Measurements from ENCODE around the gene ETFDH. TPM values are rescaled to one million over a fixed set of nuclear protein-coding genes. Genes with fewer than 3 reads are reported as not detected.

Gene ETFDH
- total and polyA plus RNA-seq, 9 of the 15 experiments (the other 6 are each of a cell fraction or from before 2014, with no cell fraction given) = 14.6 to 33.6 (median 25.9) TPM

DNA sequence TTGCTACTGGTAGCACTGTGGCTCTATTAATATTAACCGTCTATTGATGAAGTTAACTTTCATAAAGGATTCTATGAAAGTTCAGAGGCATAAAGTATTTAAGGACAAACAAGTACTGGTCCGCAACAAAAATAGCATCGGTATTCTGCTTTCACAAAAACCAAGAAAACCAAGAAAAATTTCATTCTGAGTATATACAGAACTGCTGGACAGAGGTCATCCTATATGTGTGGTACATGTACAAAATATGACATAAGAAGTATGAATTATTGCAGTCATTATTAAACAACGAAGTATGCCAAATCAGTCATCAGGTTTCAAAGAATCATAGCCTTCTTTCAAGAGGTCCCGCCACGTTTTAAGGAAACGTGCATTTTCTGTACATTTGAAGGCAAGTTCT is 2.8 kb upstream of the ETFDH start (continued):
- no peak for TF ChIP-seq NFATC3 (IDR thresholded peaks at IDR 0.05)
- TF ChIP-seq, protein P1, sequence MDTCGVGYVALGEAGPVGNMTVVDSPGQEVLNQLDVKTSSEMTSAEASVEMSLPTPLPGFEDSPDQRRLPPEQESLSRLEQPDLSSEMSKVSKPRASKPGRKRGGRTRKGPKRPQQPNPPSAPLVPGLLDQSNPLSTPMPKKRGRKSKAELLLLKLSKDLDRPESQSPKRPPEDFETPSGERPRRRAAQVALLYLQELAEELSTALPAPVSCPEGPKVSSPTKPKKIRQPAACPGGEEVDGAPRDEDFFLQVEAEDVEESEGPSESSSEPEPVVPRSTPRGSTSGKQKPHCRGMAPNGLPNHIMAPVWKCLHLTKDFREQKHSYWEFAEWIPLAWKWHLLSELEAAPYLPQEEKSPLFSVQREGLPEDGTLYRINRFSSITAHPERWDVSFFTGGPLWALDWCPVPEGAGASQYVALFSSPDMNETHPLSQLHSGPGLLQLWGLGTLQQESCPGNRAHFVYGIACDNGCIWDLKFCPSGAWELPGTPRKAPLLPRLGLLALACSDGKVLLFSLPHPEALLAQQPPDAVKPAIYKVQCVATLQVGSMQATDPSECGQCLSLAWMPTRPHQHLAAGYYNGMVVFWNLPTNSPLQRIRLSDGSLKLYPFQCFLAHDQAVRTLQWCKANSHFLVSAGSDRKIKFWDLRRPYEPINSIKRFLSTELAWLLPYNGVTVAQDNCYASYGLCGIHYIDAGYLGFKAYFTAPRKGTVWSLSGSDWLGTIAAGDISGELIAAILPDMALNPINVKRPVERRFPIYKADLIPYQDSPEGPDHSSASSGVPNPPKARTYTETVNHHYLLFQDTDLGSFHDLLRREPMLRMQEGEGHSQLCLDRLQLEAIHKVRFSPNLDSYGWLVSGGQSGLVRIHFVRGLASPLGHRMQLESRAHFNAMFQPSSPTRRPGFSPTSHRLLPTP (IDR thresholded peaks at IDR 0.05; ENCODE audit: borderline replicate concordance, extremely low read depth, insufficient read length) = no peak

DNA sequence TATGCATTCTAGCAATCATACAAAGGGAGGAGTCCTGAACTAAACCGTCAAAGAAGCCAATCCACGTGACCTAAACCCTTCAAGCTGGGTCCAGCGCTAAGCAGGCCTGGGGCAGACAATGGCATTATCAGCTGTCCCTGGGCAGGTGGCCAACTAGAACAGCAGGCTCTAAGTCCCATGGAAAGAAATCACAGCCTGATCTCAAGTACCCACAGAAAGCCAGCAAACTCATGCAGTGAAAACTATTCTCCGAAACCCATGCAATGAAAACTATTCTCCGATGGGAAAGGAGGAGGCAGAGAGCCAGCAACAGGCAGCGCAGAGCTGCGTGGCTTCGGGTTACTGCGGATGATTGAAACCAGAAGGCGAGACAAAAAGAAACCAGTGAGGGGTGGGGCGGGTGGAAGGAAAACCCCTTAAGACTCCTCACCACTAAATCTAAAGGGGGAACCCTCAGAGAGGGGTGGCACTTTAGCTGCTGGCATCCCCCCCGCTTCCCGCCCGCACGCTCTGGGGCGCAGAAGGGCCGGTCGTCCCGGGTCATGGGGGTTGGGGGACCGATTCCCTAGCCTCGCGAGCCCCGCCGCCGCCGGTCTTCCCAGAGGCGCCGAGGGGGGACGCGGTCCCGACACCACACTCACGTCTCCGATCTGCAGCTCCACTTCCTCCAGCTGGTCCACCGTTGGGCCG is 976 bp upstream of the ETFDH start:
- peak; percentile 65 for FAIRE-seq
- Histone ChIP-seq H3K36me3 (ENCODE audit: control insufficient read depth, insufficient read depth, low read length) (peaks cover 10% of the 10 kb centered on the region; the same call in 2 of the 3 replicates), H3K27me3 (ENCODE audit: control insufficient read depth in 2 of 2, insufficient read depth in 2 of 2, low read length in 2 of 2) (no peaks in the 10 kb centered on the region), H3K4me1 (replicated peaks in 1 of 2; ENCODE audit: control insufficient read depth in 2 of 2, insufficient read depth in 2 of 2, low read length in 2 of 2) (peaks cover 9 to 16% of the 10 kb centered on the region in 2 experiments; a peak in 4 of 5 replicates), H3K9me1 (ENCODE audit: control insufficient read depth, insufficient read depth, low read length) (no peaks in the 10 kb centered on the region), H2AFZ (ENCODE audit: low read depth, low read length) (peak overlapping the region; percentile 95), H3K9ac (ENCODE audit: insufficient read depth in 1 of 2, low read depth in 2 of 2, low read length in 2 of 2) (peak overlapping the region; percentile 74 to 96), H3K9me3 (replicated peaks; ENCODE audit: control insufficient read depth, insufficient read depth, low read depth, low read length) (no peaks in the 10 kb centered on the region), H4K20me1 (replicated peaks; ENCODE audit: control insufficient read depth, insufficient read depth, low read length) (no peaks in the 10 kb centered on the region), H3K79me2 (ENCODE audit: control insufficient read depth, insufficient read depth, low read length) (peaks cover 38% of the 10 kb centered on the region), H3K4me3 (peak overlapping the region; percentile 92), H3K27ac (ENCODE audit: extremely low read depth, low read depth, low read length) (peak overlapping the region; percentile 81), H3K4me2 (ENCODE audit: insufficient read depth, low read length) (peak overlapping the region; percentile 91)
- BruUV-seq (replicated peaks) = TSS peak; percentile 44
- ATAC-seq = peak; percentile 45
- intact Hi-C loops (cut with micrococcal nuclease) (loop anchor here (5.0 kb wide), 1 partner anchor 96 kb away; the partner anchor contains the start of gene FNIP2), in situ Hi-C loops (cut with MboI) (no loop called here)
- WGBS (ENCODE audit: insufficient coverage, low coverage, missing lambda C conversion rate) = under 1% methylated on average over 27 of the region's 35 CpGs
- ChIA-PET POLR2A (interaction anchor here (0.6 to 0.7 kb wide), 2 partner anchors 491 to 536 kb away, joined by 3 read pairs; no protein-coding TSS in a partner anchor), CTCF (ENCODE audit: low intra/inter-chr PET ratio) (no interaction called here)
- DNase-seq (ENCODE audit: extremely low read depth in 1 of 4, low spot score in 3 of 4) = peak; percentile 28 to 73 (median 36)
- TF ChIP-seq TAF15 (IDR thresholded peaks at IDR 0.05; ENCODE audit: low read depth, low read length) (no peak), NR1H2 (CRISPR knock-in tag; IDR thresholded peaks at IDR 0.05) (peak; percentile 47; the same call in 1 of the 2 replicates), MYC (IDR thresholded peaks at IDR 0.05; ENCODE audit: low read depth, low read length) (peak; percentile 16; the same call in 1 of the 2 replicates), MYC (CRISPR knock-in tag; IDR thresholded peaks at IDR 0.05; ENCODE audit: borderline replicate concordance, low read depth) (no peak), ZNF766 (CRISPR knock-in tag; conservative IDR thresholded peaks at IDR 0.05) (peak; percentile 57; the same call in 1 of the 2 replicates), ZFX (CRISPR knock-in tag; IDR thresholded peaks at IDR 0.05) (peak; percentile 36; the same call in 1 of the 2 replicates), TOE1 (IDR thresholded peaks at IDR 0.05; ENCODE audit: borderline replicate concordance) (peak; percentile 77; the same call in 1 of the 2 replicates), TOE1 (CRISPR knock-in tag; IDR thresholded peaks at IDR 0.05; ENCODE audit: borderline replicate concordance, low read depth) (no peak), SMAD4 (CRISPR knock-in tag; conservative IDR thresholded peaks at IDR 0.05) (0 out of 2 replicates have a peak, but pooled peaks have one; percentile 8), BHLHE40 (IDR thresholded peaks at IDR 0.05; ENCODE audit: low read length) (peak; percentile 45; the same call in 1 of the 2 replicates)
- TF ChIP-seq, protein P2, sequence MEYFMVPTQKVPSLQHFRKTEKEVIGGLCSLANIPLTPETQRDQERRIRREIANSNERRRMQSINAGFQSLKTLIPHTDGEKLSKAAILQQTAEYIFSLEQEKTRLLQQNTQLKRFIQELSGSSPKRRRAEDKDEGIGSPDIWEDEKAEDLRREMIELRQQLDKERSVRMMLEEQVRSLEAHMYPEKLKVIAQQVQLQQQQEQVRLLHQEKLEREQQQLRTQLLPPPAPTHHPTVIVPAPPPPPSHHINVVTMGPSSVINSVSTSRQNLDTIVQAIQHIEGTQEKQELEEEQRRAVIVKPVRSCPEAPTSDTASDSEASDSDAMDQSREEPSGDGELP (CRISPR knock-in tag; IDR thresholded peaks at IDR 0.05; ENCODE audit: borderline replicate concordance) = peak; percentile 34
- TF ChIP-seq, protein P3, sequence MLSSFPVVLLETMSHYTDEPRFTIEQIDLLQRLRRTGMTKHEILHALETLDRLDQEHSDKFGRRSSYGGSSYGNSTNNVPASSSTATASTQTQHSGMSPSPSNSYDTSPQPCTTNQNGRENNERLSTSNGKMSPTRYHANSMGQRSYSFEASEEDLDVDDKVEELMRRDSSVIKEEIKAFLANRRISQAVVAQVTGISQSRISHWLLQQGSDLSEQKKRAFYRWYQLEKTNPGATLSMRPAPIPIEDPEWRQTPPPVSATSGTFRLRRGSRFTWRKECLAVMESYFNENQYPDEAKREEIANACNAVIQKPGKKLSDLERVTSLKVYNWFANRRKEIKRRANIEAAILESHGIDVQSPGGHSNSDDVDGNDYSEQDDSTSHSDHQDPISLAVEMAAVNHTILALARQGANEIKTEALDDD (IDR thresholded peaks at IDR 0.05) = peak; percentile 8

All from K562 (cell line).